ENCODE data around the gene ASCL4. TPM values are rescaled to one million over a fixed set of nuclear protein-coding genes. Genes with fewer than 3 reads are reported as not detected.

ASCL4 gene
- total and polyA plus RNA-seq, 2 of the 13 experiments (the other 11 are each of a cell fraction or from before 2014, with no cell fraction given): not detected

DNA sequence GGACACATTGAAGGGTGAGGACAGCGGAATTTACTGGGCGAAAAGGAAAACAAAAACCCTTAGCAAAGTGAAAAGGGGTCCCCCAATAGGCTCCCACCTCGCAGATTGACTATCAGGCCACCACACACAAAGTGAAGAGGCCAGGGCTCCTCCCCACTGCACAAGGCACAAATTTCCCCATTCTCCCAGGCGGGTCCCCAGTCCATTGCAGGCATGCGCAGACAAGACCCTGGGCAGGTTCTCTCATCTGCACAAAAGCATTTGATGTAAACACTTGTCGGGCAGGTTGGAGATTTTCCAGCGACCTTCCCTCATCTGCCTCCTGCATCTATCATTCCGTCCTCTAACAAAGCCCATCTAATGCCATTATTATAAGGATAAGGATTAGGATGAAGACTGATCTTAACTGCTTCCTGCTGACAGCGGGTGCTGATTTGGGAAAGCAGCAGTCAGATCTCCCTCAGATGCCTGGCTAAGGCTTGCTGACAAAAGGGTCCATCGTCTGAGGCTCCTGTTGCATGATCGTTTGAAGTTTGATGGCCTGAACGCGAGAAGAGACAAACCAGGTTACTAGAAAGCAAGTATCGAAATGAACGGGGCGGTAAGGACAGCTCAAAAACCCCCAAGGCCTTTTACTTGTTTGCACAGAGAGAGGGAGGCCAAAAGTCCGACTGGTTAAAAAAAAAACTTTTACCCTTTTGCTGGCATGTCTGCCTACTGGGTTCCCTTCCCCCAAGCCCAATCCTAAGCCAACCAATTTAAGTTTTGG is 14.4 kb downstream of the ASCL4 start (continued):
- TF ChIP-seq, protein P1, sequence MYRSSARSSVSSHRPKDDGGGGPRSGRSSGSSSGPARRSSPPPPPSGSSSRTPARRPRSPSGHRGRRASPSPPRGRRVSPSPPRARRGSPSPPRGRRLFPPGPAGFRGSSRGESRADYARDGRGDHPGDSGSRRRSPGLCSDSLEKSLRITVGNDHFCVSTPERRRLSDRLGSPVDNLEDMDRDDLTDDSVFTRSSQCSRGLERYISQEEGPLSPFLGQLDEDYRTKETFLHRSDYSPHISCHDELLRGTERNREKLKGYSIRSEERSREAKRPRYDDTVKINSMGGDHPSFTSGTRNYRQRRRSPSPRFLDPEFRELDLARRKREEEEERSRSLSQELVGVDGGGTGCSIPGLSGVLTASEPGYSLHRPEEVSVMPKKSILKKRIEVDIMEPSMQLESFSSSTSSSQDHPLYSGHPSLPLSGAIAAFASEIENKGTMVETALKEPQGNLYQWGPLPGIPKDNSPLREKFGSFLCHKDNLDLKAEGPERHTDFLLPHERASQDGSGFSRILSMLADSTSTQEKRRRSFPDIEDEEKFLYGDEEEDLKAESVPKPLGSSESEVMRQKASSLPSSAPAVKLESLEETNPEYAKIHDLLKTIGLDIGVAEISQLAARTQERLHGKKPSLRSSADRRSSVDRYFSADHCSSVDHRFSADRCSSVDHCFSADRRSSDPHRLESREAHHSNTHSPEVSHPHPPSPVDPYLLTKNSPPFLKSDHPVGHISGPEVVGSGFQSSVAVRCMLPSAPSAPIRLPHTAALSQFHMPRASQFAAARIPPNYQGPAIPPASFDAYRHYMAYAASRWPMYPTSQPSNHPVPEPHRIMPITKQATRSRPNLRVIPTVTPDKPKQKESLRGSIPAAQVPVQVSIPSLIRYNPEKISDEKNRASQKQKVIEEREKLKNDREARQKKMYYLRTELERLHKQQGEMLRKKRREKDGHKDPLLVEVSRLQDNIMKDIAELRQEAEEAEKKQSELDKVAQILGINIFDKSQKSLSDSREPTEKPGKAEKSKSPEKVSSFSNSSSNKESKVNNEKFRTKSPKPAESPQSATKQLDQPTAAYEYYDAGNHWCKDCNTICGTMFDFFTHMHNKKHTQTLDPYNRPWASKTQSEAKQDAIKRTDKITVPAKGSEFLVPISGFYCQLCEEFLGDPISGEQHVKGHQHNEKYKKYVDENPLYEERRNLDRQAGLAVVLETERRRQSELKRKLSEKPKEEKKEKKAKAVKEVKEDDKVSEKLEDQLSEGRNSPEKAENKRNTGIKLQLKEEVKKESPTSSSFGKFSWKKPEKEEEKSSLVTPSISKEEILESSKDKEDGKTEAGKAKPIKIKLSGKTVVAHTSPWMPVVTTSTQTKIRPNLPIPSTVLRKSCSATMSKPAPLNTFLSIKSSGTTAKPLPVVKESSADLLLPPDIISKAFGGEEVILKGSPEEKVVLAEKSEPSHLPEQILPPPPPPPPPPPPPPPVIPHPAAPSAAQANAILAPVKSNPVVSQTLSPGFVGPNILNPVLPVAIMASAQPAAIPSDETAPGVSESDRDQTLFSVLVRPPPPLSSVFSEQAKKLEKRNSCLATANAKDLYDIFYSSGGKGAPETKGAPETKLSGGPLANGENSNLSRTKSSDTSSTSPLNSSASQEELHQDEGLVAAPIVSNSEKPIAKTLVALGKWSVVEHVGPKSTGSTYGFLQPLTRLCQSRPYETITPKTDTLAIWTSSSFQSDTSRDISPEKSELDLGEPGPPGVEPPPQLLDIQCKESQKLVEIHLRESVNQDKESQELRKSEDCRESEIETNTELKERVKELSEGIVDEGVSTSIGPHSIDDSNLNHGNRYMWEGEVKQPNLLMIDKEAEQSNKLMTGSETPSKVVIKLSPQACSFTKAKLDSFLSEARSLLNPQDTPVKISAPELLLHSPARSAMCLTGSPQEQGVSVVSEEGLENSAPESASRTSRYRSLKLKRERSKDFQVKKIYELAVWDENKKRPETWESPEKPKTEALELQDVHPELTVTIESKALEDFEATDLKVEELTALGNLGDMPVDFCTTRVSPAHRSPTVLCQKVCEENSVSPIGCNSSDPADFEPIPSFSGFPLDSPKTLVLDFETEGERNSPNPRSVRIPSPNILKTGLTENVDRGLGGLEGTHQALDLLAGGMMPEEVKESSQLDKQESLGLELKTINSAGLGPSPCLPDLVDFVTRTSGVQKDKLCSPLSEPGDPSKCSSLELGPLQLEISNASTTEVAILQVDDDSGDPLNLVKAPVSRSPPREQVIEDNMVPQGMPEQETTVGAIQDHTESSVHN (CRISPR knock-in tag; IDR thresholded peaks at IDR 0.05): no peak
- TF ChIP-seq, protein P2, sequence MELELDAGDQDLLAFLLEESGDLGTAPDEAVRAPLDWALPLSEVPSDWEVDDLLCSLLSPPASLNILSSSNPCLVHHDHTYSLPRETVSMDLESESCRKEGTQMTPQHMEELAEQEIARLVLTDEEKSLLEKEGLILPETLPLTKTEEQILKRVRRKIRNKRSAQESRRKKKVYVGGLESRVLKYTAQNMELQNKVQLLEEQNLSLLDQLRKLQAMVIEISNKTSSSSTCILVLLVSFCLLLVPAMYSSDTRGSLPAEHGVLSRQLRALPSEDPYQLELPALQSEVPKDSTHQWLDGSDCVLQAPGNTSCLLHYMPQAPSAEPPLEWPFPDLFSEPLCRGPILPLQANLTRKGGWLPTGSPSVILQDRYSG (CRISPR knock-in tag; IDR thresholded peaks at IDR 0.05): no peak
- TF ChIP-seq, protein P3, sequence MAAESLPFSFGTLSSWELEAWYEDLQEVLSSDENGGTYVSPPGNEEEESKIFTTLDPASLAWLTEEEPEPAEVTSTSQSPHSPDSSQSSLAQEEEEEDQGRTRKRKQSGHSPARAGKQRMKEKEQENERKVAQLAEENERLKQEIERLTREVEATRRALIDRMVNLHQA (CRISPR knock-in tag; IDR thresholded peaks at IDR 0.05): no peak
- TF ChIP-seq, protein P4, sequence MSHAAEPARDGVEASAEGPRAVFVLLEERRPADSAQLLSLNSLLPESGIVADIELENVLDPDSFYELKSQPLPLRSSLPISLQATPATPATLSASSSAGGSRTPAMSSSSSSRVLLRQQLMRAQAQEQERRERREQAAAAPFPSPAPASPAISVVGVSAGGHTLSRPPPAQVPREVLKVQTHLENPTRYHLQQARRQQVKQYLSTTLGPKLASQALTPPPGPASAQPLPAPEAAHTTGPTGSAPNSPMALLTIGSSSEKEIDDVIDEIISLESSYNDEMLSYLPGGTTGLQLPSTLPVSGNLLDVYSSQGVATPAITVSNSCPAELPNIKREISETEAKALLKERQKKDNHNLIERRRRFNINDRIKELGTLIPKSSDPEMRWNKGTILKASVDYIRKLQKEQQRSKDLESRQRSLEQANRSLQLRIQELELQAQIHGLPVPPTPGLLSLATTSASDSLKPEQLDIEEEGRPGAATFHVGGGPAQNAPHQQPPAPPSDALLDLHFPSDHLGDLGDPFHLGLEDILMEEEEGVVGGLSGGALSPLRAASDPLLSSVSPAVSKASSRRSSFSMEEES (CRISPR knock-in tag; IDR thresholded peaks at IDR 0.05): no peak
- TF ChIP-seq GTF2F1 (IDR thresholded peaks at IDR 0.05; ENCODE audit: low read length) (no peak), NR3C1 (CRISPR knock-in tag; IDR thresholded peaks at IDR 0.05) (no peak), MEIS2 (CRISPR knock-in tag; IDR thresholded peaks at IDR 0.05) (no peak), CCDC6 (CRISPR knock-in tag; IDR thresholded peaks at IDR 0.05) (no peak)
- TF ChIP-seq, protein P5, sequence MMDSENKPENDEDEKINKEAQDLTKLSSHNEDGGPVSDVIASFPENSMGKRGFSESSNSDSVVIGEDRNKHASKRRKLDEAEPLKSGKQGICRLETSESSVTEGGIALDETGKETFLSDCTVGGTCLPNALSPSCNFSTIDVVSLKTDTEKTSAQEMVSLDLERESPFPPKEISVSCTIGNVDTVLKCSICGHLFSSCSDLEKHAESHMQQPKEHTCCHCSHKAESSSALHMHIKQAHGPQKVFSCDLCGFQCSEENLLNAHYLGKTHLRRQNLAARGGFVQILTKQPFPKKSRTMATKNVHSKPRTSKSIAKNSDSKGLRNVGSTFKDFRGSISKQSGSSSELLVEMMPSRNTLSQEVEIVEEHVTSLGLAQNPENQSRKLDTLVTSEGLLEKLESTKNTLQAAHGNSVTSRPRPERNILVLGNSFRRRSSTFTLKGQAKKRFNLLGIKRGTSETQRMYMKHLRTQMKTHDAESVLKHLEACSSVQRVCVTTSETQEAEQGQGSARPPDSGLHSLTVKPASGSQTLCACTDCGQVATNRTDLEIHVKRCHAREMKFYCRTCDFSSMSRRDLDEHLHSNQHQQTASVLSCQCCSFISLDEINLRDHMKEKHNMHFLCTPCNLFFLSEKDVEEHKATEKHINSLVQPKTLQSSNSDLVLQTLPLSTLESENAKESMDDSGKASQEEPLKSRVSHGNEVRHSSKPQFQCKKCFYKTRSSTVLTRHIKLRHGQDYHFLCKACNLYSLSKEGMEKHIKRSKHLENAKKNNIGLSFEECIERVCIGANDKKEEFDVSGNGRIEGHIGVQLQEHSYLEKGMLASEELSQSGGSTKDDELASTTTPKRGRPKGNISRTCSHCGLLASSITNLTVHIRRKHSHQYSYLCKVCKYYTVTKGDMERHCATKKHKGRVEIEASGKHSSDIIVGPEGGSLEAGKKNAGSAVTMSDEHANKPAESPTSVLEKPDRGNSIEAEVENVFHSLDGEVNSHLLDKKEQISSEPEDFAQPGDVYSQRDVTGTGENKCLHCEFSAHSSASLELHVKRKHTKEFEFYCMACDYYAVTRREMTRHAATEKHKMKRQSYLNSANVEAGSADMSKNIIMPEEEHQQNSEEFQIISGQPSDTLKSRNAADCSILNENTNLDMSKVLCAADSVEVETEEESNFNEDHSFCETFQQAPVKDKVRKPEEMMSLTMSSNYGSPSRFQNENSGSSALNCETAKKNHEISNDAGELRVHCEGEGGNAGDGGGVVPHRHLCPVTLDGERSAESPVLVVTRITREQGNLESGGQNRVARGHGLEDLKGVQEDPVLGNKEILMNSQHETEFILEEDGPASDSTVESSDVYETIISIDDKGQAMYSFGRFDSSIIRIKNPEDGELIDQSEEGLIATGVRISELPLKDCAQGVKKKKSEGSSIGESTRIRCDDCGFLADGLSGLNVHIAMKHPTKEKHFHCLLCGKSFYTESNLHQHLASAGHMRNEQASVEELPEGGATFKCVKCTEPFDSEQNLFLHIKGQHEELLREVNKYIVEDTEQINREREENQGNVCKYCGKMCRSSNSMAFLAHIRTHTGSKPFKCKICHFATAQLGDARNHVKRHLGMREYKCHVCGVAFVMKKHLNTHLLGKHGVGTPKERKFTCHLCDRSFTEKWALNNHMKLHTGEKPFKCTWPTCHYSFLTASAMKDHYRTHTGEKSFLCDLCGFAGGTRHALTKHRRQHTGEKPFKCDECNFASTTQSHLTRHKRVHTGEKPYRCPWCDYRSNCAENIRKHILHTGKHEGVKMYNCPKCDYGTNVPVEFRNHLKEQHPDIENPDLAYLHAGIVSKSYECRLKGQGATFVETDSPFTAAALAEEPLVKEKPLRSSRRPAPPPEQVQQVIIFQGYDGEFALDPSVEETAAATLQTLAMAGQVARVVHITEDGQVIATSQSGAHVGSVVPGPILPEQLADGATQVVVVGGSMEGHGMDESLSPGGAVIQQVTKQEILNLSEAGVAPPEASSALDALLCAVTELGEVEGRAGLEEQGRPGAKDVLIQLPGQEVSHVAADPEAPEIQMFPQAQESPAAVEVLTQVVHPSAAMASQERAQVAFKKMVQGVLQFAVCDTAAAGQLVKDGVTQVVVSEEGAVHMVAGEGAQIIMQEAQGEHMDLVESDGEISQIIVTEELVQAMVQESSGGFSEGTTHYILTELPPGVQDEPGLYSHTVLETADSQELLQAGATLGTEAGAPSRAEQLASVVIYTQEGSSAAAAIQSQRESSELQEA (CRISPR knock-in tag; IDR thresholded peaks at IDR 0.05; ENCODE audit: not compliant biosample characterization): no peak
